ENCODE data around the gene TMEM178B.

DNA sequence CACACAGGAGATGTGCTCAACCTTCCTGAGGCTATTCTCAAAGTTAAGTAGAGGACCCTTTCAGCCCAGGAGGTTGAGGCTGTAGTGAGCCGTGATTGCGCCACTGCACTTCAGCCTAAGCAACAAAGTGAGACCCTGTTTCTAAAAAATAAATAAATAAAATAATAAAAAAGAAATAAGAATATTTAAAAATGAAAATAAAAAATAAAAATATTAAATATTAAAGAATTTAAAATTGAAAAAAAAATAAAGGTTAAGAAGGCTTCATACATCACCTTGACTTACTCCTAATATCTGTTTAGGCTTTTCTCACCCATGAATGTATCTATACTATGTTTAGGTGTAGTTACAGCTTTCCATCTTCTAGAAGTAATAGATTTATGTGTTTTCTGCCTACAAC, 289.9 kb downstream of the TMEM178B start:
- TF ChIP-seq, protein P1, sequence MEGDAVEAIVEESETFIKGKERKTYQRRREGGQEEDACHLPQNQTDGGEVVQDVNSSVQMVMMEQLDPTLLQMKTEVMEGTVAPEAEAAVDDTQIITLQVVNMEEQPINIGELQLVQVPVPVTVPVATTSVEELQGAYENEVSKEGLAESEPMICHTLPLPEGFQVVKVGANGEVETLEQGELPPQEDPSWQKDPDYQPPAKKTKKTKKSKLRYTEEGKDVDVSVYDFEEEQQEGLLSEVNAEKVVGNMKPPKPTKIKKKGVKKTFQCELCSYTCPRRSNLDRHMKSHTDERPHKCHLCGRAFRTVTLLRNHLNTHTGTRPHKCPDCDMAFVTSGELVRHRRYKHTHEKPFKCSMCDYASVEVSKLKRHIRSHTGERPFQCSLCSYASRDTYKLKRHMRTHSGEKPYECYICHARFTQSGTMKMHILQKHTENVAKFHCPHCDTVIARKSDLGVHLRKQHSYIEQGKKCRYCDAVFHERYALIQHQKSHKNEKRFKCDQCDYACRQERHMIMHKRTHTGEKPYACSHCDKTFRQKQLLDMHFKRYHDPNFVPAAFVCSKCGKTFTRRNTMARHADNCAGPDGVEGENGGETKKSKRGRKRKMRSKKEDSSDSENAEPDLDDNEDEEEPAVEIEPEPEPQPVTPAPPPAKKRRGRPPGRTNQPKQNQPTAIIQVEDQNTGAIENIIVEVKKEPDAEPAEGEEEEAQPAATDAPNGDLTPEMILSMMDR (IDR thresholded peaks at IDR 0.05) = no peak
- TF ChIP-seq POLR2A (IDR thresholded peaks at IDR 0.05; ENCODE audit: low read depth) = no peak

Measured in esophagus muscularis mucosa (tissue), 3 donors.